ENCODE measurements around the gene IL1RAPL1.

IL1RAPL1 gene

DNA sequence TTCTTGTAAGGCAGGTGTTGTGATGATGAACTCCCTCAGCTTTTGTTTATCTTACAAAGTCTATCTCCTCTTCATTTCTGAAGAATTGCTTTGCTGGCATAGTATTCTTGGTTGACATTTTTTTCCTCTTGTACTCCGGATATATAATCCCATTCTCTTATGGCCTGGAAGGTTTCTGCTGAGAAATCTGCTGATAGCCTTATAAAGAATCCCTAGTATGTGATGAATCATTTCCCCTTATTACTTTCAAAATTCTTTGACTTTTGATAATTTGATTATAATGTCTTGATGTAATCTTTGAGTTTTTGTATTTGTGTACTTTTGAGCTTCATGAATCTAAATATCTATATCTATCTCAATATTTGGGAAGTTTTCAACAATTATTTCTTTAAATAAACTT, 972.8 kb downstream of the IL1RAPL1 start:
- H3K36me3 Mint-ChIP-seq: no peaks in the 10 kb centered on the region
- no peaks in the 10 kb centered on the region for H3K27me3 Mint-ChIP-seq
- no peak overlapping the region for H3K27ac Mint-ChIP-seq
- peaks cover 5% of the 10 kb centered on the region for H3K9me3 Mint-ChIP-seq (ENCODE audit: low read depth)
- H3K4me3 Mint-ChIP-seq: no peak overlapping the region
- no peaks in the 10 kb centered on the region for H3K4me1 Mint-ChIP-seq (ENCODE audit: low read depth)

DNA sequence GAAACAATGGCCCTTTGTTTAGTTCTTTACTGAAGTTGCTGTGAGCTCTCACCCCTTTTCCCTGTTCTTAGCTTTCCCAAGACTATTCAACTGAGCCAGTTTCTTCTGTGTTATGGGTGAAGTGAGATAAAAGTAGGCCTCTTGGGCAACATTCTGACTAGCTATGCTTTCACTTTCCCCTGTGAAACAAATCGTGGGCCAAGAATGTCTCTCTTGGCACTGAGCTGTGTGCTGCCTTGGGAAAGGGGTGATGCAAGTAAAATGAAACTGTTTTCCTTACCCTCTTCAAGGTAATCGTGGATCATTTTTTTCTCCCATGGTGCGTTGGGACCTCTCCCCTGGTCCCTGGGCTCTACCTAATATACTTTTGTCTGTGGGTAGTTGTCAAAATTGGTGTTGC, 974.2 kb downstream of the IL1RAPL1 start:
- H3K27ac Mint-ChIP-seq: no peak overlapping the region
- H3K4me1 Mint-ChIP-seq (ENCODE audit: low read depth): no peaks in the 10 kb centered on the region

DNA sequence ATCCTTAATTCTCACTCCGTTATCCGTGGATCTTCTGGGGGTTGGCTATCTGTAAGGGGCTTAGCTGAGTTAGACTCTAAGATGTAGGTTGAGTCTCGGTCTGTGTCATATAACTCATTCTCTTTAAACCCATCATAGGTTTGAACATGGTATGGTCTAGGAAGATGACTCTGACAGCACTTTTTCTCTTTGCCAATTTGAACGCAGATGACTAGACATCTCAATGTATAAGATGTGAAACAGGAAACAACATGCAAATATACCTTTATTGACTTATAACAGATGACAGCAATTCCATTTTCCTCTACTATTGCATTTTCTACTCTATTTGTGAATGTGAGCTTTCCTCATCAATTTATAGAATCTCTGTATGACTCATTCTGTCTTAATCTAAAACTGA, 993.3 kb downstream of the IL1RAPL1 start:
- Mint-ChIP-seq H3K4me1 (ENCODE audit: low read depth) (no peaks in the 10 kb centered on the region), H3K27me3 (no peaks in the 10 kb centered on the region), H3K9me3 (ENCODE audit: low read depth) (peaks cover 18% of the 10 kb centered on the region), H3K4me3 (no peak overlapping the region), H3K36me3 (no peaks in the 10 kb centered on the region), H3K27ac (no peak overlapping the region)

More for the DNA sequence above, 974.2 kb downstream of the IL1RAPL1 start:
- peaks cover 5% of the 10 kb centered on the region for H3K9me3 Mint-ChIP-seq (ENCODE audit: low read depth)
- H3K4me3 Mint-ChIP-seq: no peak overlapping the region
- no peaks in the 10 kb centered on the region for H3K36me3 Mint-ChIP-seq
- H3K27me3 Mint-ChIP-seq: no peaks in the 10 kb centered on the region

DNA sequence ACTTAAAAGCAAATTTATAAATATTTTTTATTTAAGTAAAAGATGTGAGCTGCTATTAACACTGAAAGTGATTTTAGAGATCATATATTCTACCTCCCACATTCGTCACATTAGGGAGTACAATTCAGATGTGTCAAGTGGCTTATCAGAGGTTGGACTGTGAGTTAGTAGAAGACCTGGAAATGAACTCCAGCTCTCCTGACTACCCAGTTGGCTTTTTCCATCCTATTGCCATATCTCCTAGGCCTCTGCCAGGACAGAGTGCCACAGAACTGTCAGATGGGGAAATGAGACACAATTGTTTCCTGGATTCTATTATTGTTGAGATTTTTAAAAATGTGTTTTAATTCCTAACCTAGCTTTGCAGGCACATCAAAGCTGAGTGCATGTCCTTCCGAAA, 994.0 kb downstream of the IL1RAPL1 start:
- Mint-ChIP-seq H3K4me3 (no peak overlapping the region), H3K27ac (no peak overlapping the region), H3K27me3 (no peaks in the 10 kb centered on the region), H3K9me3 (ENCODE audit: low read depth) (peaks cover 18% of the 10 kb centered on the region), H3K36me3 (no peaks in the 10 kb centered on the region), H3K4me1 (ENCODE audit: low read depth) (no peaks in the 10 kb centered on the region)

DNA sequence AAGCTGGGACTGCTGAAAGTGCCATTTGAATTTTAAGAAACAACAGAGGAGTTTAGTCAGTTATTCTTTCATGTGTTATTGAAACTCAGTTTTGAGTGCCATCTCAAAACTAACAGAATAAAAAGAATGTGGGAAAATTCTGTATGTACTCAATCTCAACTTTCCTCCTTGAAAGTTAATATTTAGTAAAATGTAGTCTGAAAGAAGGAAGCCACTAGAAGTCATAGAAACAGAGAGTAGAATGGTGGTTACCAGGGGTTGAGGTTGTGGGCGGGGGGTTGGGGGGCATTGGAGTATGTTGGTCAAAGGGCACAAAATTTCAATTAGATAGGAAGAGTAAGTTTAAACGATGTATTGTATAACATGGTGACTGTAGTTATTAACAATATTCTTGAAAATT, 999.9 kb downstream of the IL1RAPL1 start:
- no peaks in the 10 kb centered on the region for H3K36me3 Mint-ChIP-seq
- H3K9me3 Mint-ChIP-seq (ENCODE audit: low read depth): peaks cover 8% of the 10 kb centered on the region
- no peaks in the 10 kb centered on the region for H3K27me3 Mint-ChIP-seq
- H3K27ac Mint-ChIP-seq: no peak overlapping the region
- H3K4me3 Mint-ChIP-seq: no peak overlapping the region
- no peaks in the 10 kb centered on the region for H3K4me1 Mint-ChIP-seq (ENCODE audit: low read depth)

DNA sequence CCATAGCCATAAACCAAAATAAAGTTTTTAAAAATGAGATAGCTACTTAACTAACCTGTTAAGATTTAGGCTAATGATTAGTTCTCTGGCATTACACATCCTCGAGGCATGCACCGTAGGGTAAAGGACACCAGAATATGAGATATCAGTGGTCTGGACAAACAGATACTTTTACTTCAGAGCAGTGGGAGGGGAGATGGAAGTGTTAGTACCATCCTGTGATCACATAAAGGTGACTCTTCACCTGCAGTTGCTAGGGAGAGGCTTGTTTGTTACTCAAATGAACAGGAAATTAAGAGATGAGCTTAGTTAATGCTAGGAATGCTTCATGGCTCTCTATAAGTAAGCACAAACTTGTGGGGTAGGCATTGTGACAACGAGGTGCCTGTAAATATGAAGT, 1003.7 kb downstream of the IL1RAPL1 start:
- no peak overlapping the region for H3K4me3 Mint-ChIP-seq
- no peaks in the 10 kb centered on the region for H3K4me1 Mint-ChIP-seq (ENCODE audit: low read depth)
- no peak overlapping the region for H3K27ac Mint-ChIP-seq
- no peaks in the 10 kb centered on the region for H3K9me3 Mint-ChIP-seq (ENCODE audit: low read depth)
- H3K36me3 Mint-ChIP-seq: no peaks in the 10 kb centered on the region
- H3K27me3 Mint-ChIP-seq: no peaks in the 10 kb centered on the region

DNA sequence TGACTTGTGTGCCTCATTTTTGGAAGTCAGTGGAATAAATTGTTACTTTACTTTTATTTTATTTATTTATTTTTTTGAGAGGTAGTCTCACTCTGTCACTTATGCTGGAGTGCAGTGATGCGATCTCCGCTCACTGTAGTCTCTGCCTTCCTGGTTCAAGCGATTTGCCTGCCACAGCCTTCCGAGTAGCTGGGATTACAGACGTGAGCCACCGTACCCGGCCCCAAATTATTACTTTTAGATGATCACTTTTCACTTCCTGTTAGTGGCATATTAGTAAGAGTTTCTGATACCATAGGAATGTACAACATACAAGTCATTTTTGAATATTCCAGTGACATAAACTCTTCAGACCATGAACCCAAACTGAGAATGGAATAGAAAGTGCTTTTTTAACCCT, 1017.1 kb downstream of the IL1RAPL1 start:
- H3K27me3 Mint-ChIP-seq: no peaks in the 10 kb centered on the region
- no peaks in the 10 kb centered on the region for H3K36me3 Mint-ChIP-seq
- H3K4me1 Mint-ChIP-seq (ENCODE audit: low read depth): no peaks in the 10 kb centered on the region
- H3K9me3 Mint-ChIP-seq (ENCODE audit: low read depth): no peaks in the 10 kb centered on the region
- no peak overlapping the region for H3K27ac Mint-ChIP-seq
- H3K4me3 Mint-ChIP-seq: no peak overlapping the region

DNA sequence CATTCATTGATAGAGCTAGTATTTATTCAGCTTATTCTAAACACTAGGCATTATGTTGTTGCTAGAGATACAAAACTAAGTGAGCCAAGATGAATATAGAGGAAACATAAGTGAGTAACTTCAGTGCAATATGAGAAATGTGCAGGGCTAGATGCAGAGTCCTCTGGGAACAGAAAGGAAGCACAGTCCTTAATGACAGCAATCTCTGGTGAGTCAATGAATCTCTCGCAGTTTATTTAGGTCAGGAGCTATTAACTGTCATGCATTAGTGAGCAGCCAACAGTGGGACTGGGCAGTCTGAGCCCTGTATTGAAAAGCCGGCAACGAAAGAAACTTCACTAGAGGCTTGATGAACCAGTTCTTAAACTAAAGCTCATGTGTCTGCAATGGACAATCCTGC, 1030.0 kb downstream of the IL1RAPL1 start:
- Mint-ChIP-seq H3K4me1 (ENCODE audit: low read depth) (no peaks in the 10 kb centered on the region), H3K27me3 (no peaks in the 10 kb centered on the region), H3K9me3 (ENCODE audit: low read depth) (no peaks in the 10 kb centered on the region), H3K27ac (no peak overlapping the region), H3K36me3 (no peaks in the 10 kb centered on the region), H3K4me3 (no peak overlapping the region)

DNA sequence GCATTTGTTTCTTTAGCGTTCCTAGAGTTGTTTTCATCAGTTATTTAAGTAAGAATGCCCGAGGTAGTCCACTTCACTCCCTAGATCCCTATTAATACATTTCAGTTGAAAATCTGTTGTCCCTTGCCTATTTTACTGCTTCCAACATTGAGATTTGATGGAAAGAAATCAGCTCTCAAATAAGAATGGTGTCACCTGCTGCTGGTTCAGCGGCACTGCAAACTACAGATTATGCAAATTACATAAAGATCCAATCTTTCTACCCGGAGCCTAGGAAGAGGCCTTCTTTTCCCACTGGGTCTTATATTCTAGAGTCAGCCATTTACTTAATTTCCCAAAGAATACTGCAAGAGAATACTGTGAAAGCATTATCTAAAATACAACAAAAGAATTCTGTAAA, 1030.5 kb downstream of the IL1RAPL1 start:
- Mint-ChIP-seq H3K4me3 (no peak overlapping the region), H3K27ac (no peak overlapping the region), H3K27me3 (no peaks in the 10 kb centered on the region), H3K36me3 (no peaks in the 10 kb centered on the region), H3K9me3 (ENCODE audit: low read depth) (no peaks in the 10 kb centered on the region), H3K4me1 (ENCODE audit: low read depth) (no peaks in the 10 kb centered on the region)

DNA sequence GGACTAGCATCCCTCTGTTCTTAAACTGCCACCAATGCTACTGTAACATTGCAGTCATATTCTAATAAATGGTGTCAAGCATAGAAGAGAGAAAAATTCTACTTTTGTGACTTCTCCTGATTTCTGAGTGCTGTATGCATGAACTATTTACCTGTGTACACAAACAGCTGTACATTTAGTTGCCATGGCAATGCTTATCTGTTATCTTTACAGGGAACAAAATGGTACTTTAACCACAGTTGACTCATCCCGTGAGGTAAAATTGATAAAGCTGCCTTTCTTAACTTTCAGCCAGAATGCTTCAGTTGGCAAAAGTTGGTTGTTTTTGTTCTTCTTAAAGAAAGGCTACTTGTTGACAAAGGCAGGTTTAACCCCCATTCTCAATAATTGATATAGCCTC, 1040.6 kb downstream of the IL1RAPL1 start:
- H3K36me3 Mint-ChIP-seq: no peaks in the 10 kb centered on the region
- H3K9me3 Mint-ChIP-seq (ENCODE audit: low read depth): no peaks in the 10 kb centered on the region

DNA sequence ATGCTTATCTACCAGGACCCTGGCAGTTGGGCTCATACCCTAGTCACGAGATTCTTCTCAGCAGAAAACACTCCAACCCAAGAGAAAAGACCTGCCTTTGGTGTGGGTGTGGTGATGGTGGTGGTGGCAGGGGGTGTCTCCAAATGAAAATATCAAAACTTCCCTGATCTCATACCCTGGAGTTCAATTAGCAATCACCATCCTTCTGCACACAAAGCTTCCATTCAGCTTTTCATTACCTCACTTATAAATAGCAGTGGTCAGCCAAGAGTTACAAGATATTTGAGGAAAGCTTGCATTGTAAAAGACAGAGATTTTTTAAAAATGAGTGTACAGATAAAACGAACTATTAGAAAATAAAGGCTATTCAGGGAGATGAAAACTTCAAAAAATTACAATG, 1047.3 kb downstream of the IL1RAPL1 start:
- no peaks in the 10 kb centered on the region for H3K27me3 Mint-ChIP-seq
- no peak overlapping the region for H3K4me3 Mint-ChIP-seq

More for the DNA sequence above, 1040.6 kb downstream of the IL1RAPL1 start:
- no peaks in the 10 kb centered on the region for H3K4me1 Mint-ChIP-seq (ENCODE audit: low read depth)
- no peaks in the 10 kb centered on the region for H3K27me3 Mint-ChIP-seq
- no peak overlapping the region for H3K27ac Mint-ChIP-seq
- H3K4me3 Mint-ChIP-seq: no peak overlapping the region

DNA sequence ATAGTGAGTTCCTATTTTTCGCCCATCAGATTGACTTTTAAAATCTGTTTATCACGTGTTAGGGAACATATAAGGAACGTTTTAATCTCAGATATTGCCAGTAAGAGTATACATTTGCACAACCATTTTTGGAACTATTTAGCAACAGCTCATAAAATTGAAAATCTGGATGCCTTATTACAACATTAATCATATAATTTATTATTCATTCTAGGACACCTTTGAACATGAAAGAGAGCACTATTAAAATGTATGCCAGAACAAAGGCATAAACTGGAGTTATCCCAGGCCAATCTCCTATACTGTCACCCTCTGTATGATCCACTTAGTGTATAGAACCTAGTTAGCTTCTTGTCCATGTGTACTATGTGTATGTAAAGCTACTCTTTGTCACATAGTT, 1049.1 kb downstream of the IL1RAPL1 start:
- no peaks in the 10 kb centered on the region for H3K4me1 Mint-ChIP-seq (ENCODE audit: low read depth)
- H3K9me3 Mint-ChIP-seq (ENCODE audit: low read depth): no peaks in the 10 kb centered on the region
- no peak overlapping the region for H3K27ac Mint-ChIP-seq
- no peak overlapping the region for H3K4me3 Mint-ChIP-seq
- H3K27me3 Mint-ChIP-seq: no peaks in the 10 kb centered on the region
- no peaks in the 10 kb centered on the region for H3K36me3 Mint-ChIP-seq

More for the DNA sequence above, 1047.3 kb downstream of the IL1RAPL1 start:
- H3K9me3 Mint-ChIP-seq (ENCODE audit: low read depth): no peaks in the 10 kb centered on the region
- H3K36me3 Mint-ChIP-seq: no peaks in the 10 kb centered on the region
- H3K4me1 Mint-ChIP-seq (ENCODE audit: low read depth): no peaks in the 10 kb centered on the region
- no peak overlapping the region for H3K27ac Mint-ChIP-seq

DNA sequence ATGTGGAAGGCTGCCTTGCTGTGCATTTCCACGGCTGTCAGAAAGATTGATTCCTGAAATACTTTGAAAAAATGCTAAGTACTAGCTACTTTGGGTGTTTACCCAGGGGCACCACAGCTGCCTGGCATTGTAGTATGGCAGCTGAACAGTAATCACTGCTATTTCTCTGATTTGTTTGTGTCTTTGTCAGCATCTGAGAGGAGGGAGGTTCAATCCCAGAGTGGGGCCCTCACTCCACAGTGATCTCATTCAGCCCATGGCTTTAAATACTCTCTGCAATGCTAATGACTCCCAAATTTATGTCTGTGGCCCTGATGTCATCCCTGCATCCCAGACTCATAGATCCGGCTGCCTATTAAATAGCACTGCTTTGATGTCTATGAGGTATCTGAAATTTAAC, 1052.9 kb downstream of the IL1RAPL1 start:
- no peak overlapping the region for H3K27ac Mint-ChIP-seq
- H3K4me1 Mint-ChIP-seq (ENCODE audit: low read depth): no peaks in the 10 kb centered on the region
- no peaks in the 10 kb centered on the region for H3K9me3 Mint-ChIP-seq (ENCODE audit: low read depth)
- no peaks in the 10 kb centered on the region for H3K27me3 Mint-ChIP-seq
- no peaks in the 10 kb centered on the region for H3K36me3 Mint-ChIP-seq
- no peak overlapping the region for H3K4me3 Mint-ChIP-seq

DNA sequence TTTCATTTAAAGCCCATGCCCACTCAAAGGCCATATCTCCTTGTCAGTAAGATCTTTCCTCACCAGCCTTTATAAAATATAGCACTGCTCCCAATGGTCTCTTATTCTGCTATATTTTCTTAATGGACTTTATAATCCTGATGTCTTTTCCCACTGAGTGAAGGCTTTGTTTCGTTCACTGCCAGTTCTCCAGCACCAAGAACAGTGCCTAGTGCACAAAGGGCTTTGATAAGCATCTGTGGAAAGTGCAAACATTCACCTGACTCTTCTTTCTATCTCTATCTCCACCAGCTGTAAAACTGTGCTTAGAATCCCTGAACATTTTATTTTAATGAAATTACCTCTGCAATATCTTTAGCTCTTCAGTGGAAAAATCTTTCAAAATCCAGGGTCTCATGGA, 1054.2 kb downstream of the IL1RAPL1 start:
- Mint-ChIP-seq H3K27me3 (no peaks in the 10 kb centered on the region), H3K4me3 (no peak overlapping the region), H3K36me3 (no peaks in the 10 kb centered on the region), H3K9me3 (ENCODE audit: low read depth) (no peaks in the 10 kb centered on the region), H3K4me1 (ENCODE audit: low read depth) (no peaks in the 10 kb centered on the region), H3K27ac (no peak overlapping the region)

DNA sequence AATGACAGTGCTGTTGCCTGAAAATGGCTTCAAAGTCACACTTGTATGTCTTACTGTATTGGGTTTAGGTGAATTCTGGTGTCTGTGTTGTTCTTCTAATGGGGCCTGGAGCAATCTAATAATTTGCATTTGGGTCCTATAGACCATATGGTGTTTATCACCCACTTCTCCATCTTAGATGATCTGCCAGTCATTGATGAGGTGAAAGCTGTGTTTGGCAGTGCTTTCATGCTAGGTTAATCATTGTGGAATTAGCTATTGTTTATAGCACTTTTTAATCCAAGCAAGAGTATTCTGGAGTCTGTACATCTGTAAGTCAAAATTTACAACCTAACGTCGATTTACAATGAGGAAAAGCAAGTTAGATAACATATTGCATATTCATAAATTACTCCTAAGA, 1055.9 kb downstream of the IL1RAPL1 start:
- no peaks in the 10 kb centered on the region for H3K27me3 Mint-ChIP-seq
- H3K27ac Mint-ChIP-seq: no peak overlapping the region
- no peaks in the 10 kb centered on the region for H3K4me1 Mint-ChIP-seq (ENCODE audit: low read depth)
- no peaks in the 10 kb centered on the region for H3K36me3 Mint-ChIP-seq
- H3K4me3 Mint-ChIP-seq: no peak overlapping the region
- no peaks in the 10 kb centered on the region for H3K9me3 Mint-ChIP-seq (ENCODE audit: low read depth)

DNA sequence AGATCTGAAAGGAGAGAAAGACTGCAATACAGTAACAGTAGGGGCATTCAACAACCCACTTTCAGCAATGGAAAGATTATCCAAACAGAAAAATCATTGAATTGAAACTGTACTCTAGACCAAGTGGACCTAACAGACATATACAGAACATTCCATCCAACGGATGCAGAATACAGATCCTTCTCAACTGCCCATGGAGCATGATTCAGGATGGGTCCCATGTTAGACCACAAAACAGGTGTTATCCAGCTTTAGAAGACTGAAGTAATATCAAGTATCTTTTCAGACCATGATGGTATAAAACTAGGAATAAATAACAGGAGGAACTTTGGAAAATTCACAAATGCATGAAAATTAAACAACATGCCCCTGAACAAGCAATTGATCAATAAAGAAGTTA, 1060.9 kb downstream of the IL1RAPL1 start:
- Mint-ChIP-seq H3K27me3 (no peaks in the 10 kb centered on the region), H3K27ac (no peak overlapping the region), H3K4me1 (ENCODE audit: low read depth) (no peaks in the 10 kb centered on the region), H3K4me3 (no peak overlapping the region), H3K36me3 (no peaks in the 10 kb centered on the region), H3K9me3 (ENCODE audit: low read depth) (no peaks in the 10 kb centered on the region)

DNA sequence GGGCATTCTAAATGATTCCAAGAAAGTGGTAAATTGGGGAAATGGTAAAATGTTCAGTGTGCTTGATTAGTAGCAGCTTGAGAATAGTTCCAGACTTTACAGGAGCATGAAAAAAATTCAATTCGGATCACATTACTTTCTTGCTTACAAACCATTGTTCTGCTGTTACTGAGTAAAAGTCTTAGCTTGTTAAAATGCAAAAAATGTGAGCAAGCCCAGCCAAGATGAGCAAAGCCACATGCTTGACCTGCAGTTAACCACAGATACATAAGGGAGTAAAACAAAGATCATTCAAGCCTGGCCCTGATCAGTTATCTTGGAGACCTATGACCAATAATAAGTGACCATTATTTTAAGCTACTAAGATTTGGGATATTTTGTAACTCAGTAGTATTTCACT, 1065.2 kb downstream of the IL1RAPL1 start:
- H3K4me3 Mint-ChIP-seq: no peak overlapping the region

More for the DNA sequence above, 1065.2 kb downstream of the IL1RAPL1 start:
- Mint-ChIP-seq H3K9me3 (ENCODE audit: low read depth) (no peaks in the 10 kb centered on the region), H3K4me1 (ENCODE audit: low read depth) (no peaks in the 10 kb centered on the region), H3K36me3 (no peaks in the 10 kb centered on the region), H3K27ac (no peak overlapping the region), H3K27me3 (no peaks in the 10 kb centered on the region)
